Pancreas (tissue), 10 donors: ENCODE data around the gene MTFR1L. TPM values are rescaled to one million over a fixed set of nuclear protein-coding genes. Genes with fewer than 3 reads are reported as not detected.

Experiments
- ATAC-seq, 4 donors: fragments of 200-7000 bp; cut with Tn5 transposase; one replicate each; pipeline versions ENCODE4 v1.8.0 to v1.9.1; 2020; ENCODE audit warnings: mild to moderate bottlenecking in 4 of 4, moderate library complexity in 4 of 4
- DNase-seq, 6 donors: peaks; one replicate each; pipeline ENCODE4 v3.0.0-alpha.2; 2020
- FAIRE-seq: peaks from 2 replicates; lab custom pipeline; 2012; peaks lifted over from hg19 to GRCh38; lab: Jason Lieb, UNC
- H3K27ac ChIP-seq, 4 donors: fragments of 200-600 bp; sonication (generic); 1 replicate in 3 of 4; 2 replicates in 1 of 4; pipeline versions ENCODE4 v1.5.0 to v1.8.0; 2020
- H3K27me3 ChIP-seq, 4 donors: fragments of 200-600 bp; one replicate each; pipeline ENCODE4 v1.8.0; 2021
- H3K36me3 ChIP-seq, 3 donors: fragments of 200-600 bp; sonication (generic) in 1 of 3; one replicate each; pipeline versions ENCODE4 v1.5.0 to v1.8.0; 2020 to 2021
- H3K4me1 ChIP-seq, 3 donors: fragments of 200-600 bp; one replicate each; pipeline ENCODE4 v1.8.0; 2021
- H3K4me3 ChIP-seq, 4 donors: fragments of 200-600 bp; sonication (generic) in 2 of 4; one replicate each; pipeline versions ENCODE4 v1.5.0 to v1.8.0; 2020 to 2021
- H3K9me3 ChIP-seq, 4 donors: fragments of 200-600 bp; one replicate each; pipeline ENCODE4 v1.8.0; 2021
- CTCF ChIP-seq, 4 donors: fragments of 200-600 bp; sonication (generic) in 3 of 4; IDR thresholded peaks; one replicate each; pipeline versions ENCODE4 v1.5.0 to v1.8.0; 2021; ENCODE audit warnings: antibody characterized with exemption in 4 of 4
- WGBS, 2 donors: extraction: QIAGEN DNeasy Blood & Tissue Kit; methylation state at CpG; one replicate each; pipeline ENCODE4 v1.1.7; 2013; 5-methylcytosine and 5-hydroxymethylcytosine counted together
- intact Hi-C, 3 donors: fragments of 100-400 bp; cut with DNase I; formaldehyde crosslinking; loops; one replicate each; pipeline versions ENCODE4 v1.11.1 to v1.14.2; 2022
- polyA plus RNA-seq, 2 donors: library from polyadenylated mRNA; stranded (reverse); fragments of 200-250 nt; gene quantifications; one replicate each; pipeline ENCODE4 v1.2.3, GENCODE V29; 2013
- total RNA-seq, 6 donors: library from RNA; stranded (reverse); fragmentation: NEBNext Ultra II Directional in 4 of 6; extraction: Animal tissue kit (Norgen Biotek cat#: 25700) in 4 of 6; gene quantifications; one replicate each; pipeline versions ENCODE4 v1.2.1 to v1.2.4, GENCODE V29; 2021 to 2023
- donor health status: healthy with polysubstance abuse.
- donor health status: DM: no; HTN: no; CAD: no; lungs with moderate emphysema.
- donor health status: DM: no; HTN: no; CAD: no.
- donor health status: control.
- donor health status: control.
- donor health status: Bipolar disorder and iron deficiency.
- donor health status: DM: yes; HTN: yes; CAD: no.
- donor health status: DM: no; HTN: no; CAD: no.
- donor health status: DM: no; HTN: no; CAD: no.
- donor health status: DM: yes; HTN: yes; CAD: no.

MTFR1L gene
- total and polyA plus RNA-seq, 8 donors: 24.0 to 59.6 (median 27.5) TPM

GRCh38 chr1:25869909-25870606, 50.3 kb downstream of the MTFR1L start:
- intact Hi-C loops: no loop called here
- H3K27me3 ChIP-seq: no peaks in the 10 kb centered on the region
- ATAC-seq: no peak
- TF ChIP-seq CTCF (IDR thresholded peaks at IDR 0.05): no peak
- H3K27ac ChIP-seq: peak overlapping the region in 1 of 4 donors; percentile 5
- H3K36me3 ChIP-seq: no peaks in the 10 kb centered on the region
- no peaks in the 10 kb centered on the region for H3K9me3 ChIP-seq
- 68 to 78% methylated on average over 6 of the region's 6 CpGs for WGBS, 2 donors
- H3K4me1 ChIP-seq: peaks cover 59 to 77% (median 62%) of the 10 kb centered on the region in 3 donors
- peak in 2 of 6 donors; percentile 11 to 53 for DNase-seq
- H3K4me3 ChIP-seq: no peak overlapping the region
- no peak for FAIRE-seq

GRCh38 chr1:25870614-25871013, 50.9 kb downstream of the MTFR1L start:
- no peak for TF ChIP-seq CTCF (IDR thresholded peaks at IDR 0.05)
- no peaks in the 10 kb centered on the region for H3K9me3 ChIP-seq
- WGBS, 2 donors: 34 to 37% methylated on average over 1 of the region's 1 CpG
- intact Hi-C loops: no loop called here
- peaks cover 61 to 78% (median 62%) of the 10 kb centered on the region in 3 donors for H3K4me1 ChIP-seq
- no peaks in the 10 kb centered on the region for H3K36me3 ChIP-seq
- FAIRE-seq (no peak), DNase-seq (no peak), ATAC-seq (no peak)
- H3K4me3 ChIP-seq: no peak overlapping the region
- H3K27me3 ChIP-seq: no peaks in the 10 kb centered on the region
- peak overlapping the region in 2 of 4 donors; percentile 52 to 80 for H3K27ac ChIP-seq

GRCh38 chr1:25871086-25871703, 51.4 kb downstream of the MTFR1L start:
- 9 to 10% methylated on average over 5 of the region's 5 CpGs for WGBS, 2 donors
- DNase-seq (peak in 1 of 6 donors; percentile 51), ATAC-seq (peak in 3 of 4 donors; percentile 2 to 21 (median 2)), FAIRE-seq (no peak)
- Histone ChIP-seq H3K4me1 (peaks cover 62 to 79% (median 66%) of the 10 kb centered on the region in 3 donors), H3K4me3 (no peak overlapping the region), H3K27me3 (no peaks in the 10 kb centered on the region), H3K27ac (peak overlapping the region; percentile 36 to 80 (median 58)), H3K36me3 (no peaks in the 10 kb centered on the region), H3K9me3 (no peaks in the 10 kb centered on the region)
- no peak for TF ChIP-seq CTCF (IDR thresholded peaks at IDR 0.05)
- intact Hi-C loops: no loop called here

- no peaks in the 10 kb centered on the region for H3K27me3 ChIP-seq
- DNase-seq (peak; percentile 68 to 94 (median 90)), ATAC-seq (peak; percentile 59 to 70 (median 64)), FAIRE-seq (no peak)
- H3K9me3 ChIP-seq: no peaks in the 10 kb centered on the region
- 34 to 35% methylated on average over 9 of the region's 9 CpGs for WGBS, 2 donors
- H3K4me1 ChIP-seq: peaks cover 56 to 74% (median 63%) of the 10 kb centered on the region in 3 donors
- peak overlapping the region; percentile 36 to 80 (median 58) for H3K27ac ChIP-seq
- H3K36me3 ChIP-seq: no peaks in the 10 kb centered on the region
- TF ChIP-seq CTCF (IDR thresholded peaks at IDR 0.05): no peak
- intact Hi-C loops: no loop called here
- H3K4me3 ChIP-seq: no peak overlapping the region
These were observed 52.1 kb downstream of the MTFR1L start for GRCh38 chr1:25871704-25872494.
